Measurements from ENCODE around the gene TBC1D16.

TBC1D16 gene

DNA sequence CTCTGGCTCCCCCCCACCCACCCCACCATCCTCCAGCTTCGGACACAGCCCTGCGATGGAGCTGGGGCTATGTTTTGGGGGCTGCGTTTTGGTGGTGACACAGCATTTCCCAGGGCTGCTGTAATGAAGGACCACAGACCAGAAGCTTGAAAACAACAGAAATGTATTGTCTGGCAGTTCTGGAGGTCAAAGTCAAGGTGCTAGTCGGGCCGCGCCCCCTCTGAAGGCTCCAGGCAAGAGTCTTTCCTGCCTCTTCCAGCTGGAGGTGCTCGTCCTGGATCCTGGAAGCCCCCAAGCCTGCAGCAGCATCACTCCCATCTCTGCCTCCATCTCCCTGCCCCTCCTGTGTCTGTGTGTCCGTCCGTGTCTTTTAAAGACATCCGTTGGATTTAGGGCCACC lies 50.8 kb downstream of the TBC1D16 start:
- H4K20me1 ChIP-seq (ENCODE audit: insufficient read depth), result no peaks in the 10 kb centered on the region
- H3K36me3 ChIP-seq (ENCODE audit: insufficient read depth), result no peaks in the 10 kb centered on the region
- no peaks in the 10 kb centered on the region for H3K4me1 ChIP-seq (ENCODE audit: low read depth, poor library complexity, severe bottlenecking)
- no peak overlapping the region for H3K4me2 ChIP-seq
- no peaks in the 10 kb centered on the region for H3K79me2 ChIP-seq (ENCODE audit: insufficient read depth, low read depth)
- H3K4me3 ChIP-seq (IDR thresholded peaks at IDR 0.05; ENCODE audit: insufficient read depth, low read depth, low read length), result no peak overlapping the region
- TF ChIP-seq, protein P1, sequence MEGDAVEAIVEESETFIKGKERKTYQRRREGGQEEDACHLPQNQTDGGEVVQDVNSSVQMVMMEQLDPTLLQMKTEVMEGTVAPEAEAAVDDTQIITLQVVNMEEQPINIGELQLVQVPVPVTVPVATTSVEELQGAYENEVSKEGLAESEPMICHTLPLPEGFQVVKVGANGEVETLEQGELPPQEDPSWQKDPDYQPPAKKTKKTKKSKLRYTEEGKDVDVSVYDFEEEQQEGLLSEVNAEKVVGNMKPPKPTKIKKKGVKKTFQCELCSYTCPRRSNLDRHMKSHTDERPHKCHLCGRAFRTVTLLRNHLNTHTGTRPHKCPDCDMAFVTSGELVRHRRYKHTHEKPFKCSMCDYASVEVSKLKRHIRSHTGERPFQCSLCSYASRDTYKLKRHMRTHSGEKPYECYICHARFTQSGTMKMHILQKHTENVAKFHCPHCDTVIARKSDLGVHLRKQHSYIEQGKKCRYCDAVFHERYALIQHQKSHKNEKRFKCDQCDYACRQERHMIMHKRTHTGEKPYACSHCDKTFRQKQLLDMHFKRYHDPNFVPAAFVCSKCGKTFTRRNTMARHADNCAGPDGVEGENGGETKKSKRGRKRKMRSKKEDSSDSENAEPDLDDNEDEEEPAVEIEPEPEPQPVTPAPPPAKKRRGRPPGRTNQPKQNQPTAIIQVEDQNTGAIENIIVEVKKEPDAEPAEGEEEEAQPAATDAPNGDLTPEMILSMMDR (conservative IDR thresholded peaks at IDR 0.05; ENCODE audit: low read depth, low read length), result no peak
- H3K9ac ChIP-seq, result no peak overlapping the region
- H2AFZ ChIP-seq (ENCODE audit: low read depth), result no peak overlapping the region
- no peak overlapping the region for H3K27ac ChIP-seq
- H3K27me3 ChIP-seq (ENCODE audit: insufficient read depth, low read depth), result no peaks in the 10 kb centered on the region

DNA sequence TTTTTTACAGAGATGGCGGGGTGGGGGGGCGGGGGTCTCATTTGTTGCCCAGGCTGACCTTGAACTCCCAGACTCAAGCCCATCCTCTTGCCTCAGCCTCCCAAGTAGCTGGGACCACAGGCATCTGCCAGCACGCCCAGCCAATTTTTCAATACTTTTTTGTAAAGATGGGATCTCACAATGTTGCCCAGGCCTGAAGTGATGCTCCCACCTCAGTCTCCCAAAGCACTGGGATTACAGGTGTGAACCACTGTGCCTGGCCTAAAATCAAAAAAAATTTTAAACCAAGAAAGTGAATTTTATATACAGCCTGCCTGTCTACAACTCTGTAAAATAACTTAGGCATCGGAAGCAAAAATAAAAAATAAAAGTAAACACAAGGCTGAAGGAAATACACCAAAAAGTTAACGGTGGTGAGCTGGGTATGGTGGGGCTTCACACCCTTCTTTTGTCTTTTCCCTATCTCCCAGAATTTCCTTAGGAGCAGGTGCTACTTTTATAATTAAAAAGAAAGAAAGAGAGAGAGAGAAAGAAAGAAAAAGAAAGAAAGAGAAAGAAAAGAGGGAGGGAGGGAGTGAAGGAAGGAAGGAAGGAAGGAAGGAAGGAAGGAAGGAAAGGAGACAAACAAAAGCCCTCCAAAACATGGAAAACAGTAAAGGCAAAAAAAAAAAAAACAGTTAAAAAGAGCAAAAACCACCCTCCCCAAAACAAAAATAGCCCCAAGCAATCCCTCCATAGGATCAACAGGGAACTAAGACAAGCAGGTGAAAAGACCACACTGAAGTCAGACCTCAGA lies 51.4 kb downstream of the TBC1D16 start:
- TF ChIP-seq, protein P1 (conservative IDR thresholded peaks at IDR 0.05; ENCODE audit: low read depth, low read length), result no peak
- no peaks in the 10 kb centered on the region for H3K27me3 ChIP-seq (ENCODE audit: insufficient read depth, low read depth)

DNA sequence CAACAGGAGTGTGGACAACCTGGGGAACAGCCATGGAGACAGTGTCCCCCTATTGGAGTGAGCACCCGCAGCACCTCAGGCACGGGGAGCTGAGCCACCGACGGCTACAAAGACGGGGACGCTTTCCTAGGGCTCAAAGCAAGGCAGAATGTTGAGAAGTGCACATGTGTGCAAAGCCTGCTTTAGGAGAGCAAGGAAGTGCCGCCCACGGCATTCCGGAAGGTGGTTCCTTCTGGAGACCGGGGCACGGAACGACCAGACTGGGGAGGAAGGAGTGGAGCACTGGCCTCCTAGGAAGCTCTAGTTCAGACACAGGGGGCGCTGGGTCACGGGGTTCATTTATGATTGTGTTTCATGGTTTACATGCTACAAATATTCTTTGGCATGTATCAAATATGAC lies 52.2 kb downstream of the TBC1D16 start:
- no peaks in the 10 kb centered on the region for H4K20me1 ChIP-seq (ENCODE audit: insufficient read depth)

More for the DNA sequence above, 51.4 kb downstream of the TBC1D16 start:
- no peak overlapping the region for H3K27ac ChIP-seq
- H4K20me1 ChIP-seq (ENCODE audit: insufficient read depth), result no peaks in the 10 kb centered on the region
- H3K4me2 ChIP-seq, result no peak overlapping the region
- no peak overlapping the region for H2AFZ ChIP-seq (ENCODE audit: low read depth)
- no peaks in the 10 kb centered on the region for H3K36me3 ChIP-seq (ENCODE audit: insufficient read depth)
- no peak overlapping the region for H3K9ac ChIP-seq
- no peaks in the 10 kb centered on the region for H3K4me1 ChIP-seq (ENCODE audit: low read depth, poor library complexity, severe bottlenecking)
- no peaks in the 10 kb centered on the region for H3K79me2 ChIP-seq (ENCODE audit: insufficient read depth, low read depth)
- no peak overlapping the region for H3K4me3 ChIP-seq (IDR thresholded peaks at IDR 0.05; ENCODE audit: insufficient read depth, low read depth, low read length)

DNA sequence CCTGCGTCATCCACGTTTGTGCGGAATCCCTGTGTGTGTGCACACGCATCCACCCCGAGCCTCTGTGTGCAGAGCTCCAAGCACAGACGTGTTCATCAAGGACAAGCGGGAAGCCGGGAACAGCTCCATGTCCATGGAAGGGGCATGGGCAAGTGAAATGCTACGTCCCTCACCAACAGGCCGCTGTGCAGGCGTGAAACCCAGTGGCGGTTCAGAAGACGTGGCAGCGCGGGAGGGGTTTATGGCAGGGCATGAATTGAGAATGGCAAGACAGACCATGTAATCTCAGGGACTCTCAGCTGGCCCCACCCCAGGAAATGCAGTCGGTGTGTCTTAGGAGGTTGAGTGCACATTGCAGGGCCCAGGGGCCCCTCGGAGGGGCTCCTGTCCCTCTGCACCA lies 52.7 kb downstream of the TBC1D16 start:
- Histone ChIP-seq H3K4me2 (no peak overlapping the region), H3K4me3 (IDR thresholded peaks at IDR 0.05; ENCODE audit: insufficient read depth, low read depth, low read length) (no peak overlapping the region), H3K79me2 (ENCODE audit: insufficient read depth, low read depth) (no peaks in the 10 kb centered on the region), H2AFZ (ENCODE audit: low read depth) (no peak overlapping the region), H3K4me1 (ENCODE audit: low read depth, poor library complexity, severe bottlenecking) (no peaks in the 10 kb centered on the region), H4K20me1 (ENCODE audit: insufficient read depth) (no peaks in the 10 kb centered on the region), H3K9ac (no peak overlapping the region), H3K36me3 (ENCODE audit: insufficient read depth) (no peaks in the 10 kb centered on the region), H3K27ac (no peak overlapping the region), H3K27me3 (ENCODE audit: insufficient read depth, low read depth) (no peaks in the 10 kb centered on the region)
- TF ChIP-seq, protein P1 (conservative IDR thresholded peaks at IDR 0.05; ENCODE audit: low read depth, low read length), result no peak

More for the DNA sequence above, 52.2 kb downstream of the TBC1D16 start:
- H3K79me2 ChIP-seq (ENCODE audit: insufficient read depth, low read depth), result no peaks in the 10 kb centered on the region
- no peak overlapping the region for H3K4me2 ChIP-seq
- no peaks in the 10 kb centered on the region for H3K36me3 ChIP-seq (ENCODE audit: insufficient read depth)
- H3K4me3 ChIP-seq (IDR thresholded peaks at IDR 0.05; ENCODE audit: insufficient read depth, low read depth, low read length), result no peak overlapping the region
- H3K4me1 ChIP-seq (ENCODE audit: low read depth, poor library complexity, severe bottlenecking), result no peaks in the 10 kb centered on the region
- TF ChIP-seq, protein P1 (conservative IDR thresholded peaks at IDR 0.05; ENCODE audit: low read depth, low read length), result no peak
- no peaks in the 10 kb centered on the region for H3K27me3 ChIP-seq (ENCODE audit: insufficient read depth, low read depth)
- H3K27ac ChIP-seq, result no peak overlapping the region
- H2AFZ ChIP-seq (ENCODE audit: low read depth), result no peak overlapping the region
- no peak overlapping the region for H3K9ac ChIP-seq

Measured in KMS-11 (cell line).